Limb (tissue), 2 donors: Measurements from ENCODE around the gene CTU2.

Experiments used
- DNase-seq, 2 donors: peaks; one replicate each; pipeline ENCODE4 v3.0.0-alpha.2; 2016; ENCODE audit errors: extremely low spot score in 2 of 2

The CTU2 gene

DNA sequence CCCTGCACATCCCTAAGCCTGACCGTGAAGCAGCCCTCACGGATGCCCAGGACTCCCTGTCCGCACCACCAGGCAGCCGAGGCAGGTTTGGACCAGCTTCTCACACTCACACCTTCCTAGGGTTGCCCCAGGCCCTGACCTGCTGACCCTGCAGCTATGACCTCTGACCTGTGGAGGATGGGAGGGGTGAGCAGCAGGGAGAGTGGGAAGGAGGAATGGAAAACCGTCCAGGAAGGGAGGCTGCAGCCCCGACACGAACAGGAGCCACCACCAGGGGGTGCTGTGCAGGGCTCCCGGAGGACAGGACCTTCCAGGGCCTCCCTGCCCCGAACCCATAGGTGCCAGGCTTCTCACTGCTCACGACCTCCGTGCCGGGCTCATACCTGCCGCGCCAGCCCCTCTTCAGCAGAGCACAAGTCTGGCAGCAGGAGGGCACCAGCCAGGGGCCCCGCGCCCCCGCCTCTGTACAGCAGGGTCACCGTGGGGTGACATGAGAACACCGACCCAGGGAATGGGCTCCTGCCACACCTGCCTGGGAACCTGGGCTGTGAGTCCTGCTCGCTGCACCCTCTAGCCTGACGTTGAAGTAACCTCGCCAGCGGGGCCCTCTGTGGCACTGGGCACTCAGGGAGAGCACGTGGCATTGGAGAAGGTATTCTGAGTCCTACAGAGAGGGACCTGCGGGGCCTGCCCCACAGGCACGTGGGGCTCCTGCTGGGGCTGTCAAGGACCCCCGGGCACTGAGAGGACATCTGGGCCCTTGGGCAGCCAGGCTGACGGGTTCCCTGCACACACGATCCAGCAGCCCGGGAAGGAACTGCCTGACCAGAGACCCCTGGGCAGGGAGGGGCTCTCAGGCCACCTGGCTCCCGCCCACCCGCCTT, 37.6 kb downstream of the CTU2 start:
- DNase-seq = peak; percentile 16 to 79

DNA sequence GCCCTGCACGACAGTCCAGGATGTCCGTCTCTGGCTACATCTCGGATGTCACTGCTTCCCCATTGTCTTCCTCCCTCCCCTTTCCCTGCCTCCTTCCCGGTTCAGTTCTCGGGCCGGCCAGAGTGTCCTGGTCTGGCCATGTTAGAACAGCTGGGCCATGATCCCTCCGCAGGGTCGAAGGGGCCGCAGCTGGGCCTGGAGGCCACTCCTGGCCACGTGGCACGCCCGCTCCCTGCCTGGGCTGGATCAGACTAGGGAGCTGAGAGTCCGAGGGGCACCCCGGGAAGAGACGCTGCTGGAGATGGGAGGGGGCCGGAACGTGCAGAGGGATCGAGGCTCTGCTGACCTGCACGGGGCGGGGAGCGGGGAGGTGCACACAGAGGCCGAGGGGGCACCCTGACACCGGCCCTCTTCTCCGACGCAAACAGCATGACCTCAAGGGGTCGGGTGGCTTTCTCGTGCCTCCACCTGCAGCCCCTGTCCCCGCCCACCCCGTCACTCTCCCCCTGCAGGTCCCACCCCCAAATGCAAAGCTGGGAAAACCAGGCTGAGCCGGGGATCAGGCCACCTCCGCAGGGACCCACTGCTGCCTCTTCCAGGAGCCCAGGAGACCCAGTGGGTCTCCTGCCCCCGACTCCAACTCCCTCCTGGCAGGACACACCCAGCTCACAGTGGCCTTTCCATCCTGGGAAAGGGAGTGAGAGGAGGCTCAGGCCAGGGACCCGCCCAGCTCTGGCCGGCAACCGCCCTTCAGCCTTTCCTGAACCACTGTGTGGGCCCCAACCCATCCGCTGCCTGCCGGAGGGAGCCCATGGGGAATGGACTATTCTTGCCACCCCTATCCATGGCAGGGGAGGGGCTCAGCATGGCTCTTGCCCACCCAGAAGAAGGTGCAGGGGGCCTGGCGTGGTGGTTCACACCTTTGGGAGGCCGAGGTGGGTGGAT, 38.5 kb downstream of the CTU2 start:
- DNase-seq = no peak

DNA sequence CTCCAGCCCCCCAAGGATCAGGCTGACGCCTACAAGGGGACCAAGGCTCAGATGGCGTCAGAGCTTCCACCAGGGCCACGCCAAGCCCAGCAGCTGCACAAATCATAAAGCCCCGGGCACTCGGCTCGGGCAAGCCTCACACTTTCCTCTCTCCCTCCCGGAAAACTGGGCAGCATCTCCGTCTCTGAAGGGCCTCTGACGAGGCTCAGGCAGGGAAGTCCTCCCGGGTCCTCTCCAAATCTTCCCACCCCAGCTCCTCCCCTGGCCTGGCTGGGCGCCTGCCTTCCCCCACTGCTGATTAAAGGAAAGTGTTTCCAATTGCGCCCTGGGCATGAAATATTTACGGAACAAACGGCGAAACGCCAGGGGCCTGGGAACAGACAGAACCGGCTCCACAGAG, 40.2 kb downstream of the CTU2 start:
- peak in 1 of 2 donors; percentile 37 for DNase-seq

DNA sequence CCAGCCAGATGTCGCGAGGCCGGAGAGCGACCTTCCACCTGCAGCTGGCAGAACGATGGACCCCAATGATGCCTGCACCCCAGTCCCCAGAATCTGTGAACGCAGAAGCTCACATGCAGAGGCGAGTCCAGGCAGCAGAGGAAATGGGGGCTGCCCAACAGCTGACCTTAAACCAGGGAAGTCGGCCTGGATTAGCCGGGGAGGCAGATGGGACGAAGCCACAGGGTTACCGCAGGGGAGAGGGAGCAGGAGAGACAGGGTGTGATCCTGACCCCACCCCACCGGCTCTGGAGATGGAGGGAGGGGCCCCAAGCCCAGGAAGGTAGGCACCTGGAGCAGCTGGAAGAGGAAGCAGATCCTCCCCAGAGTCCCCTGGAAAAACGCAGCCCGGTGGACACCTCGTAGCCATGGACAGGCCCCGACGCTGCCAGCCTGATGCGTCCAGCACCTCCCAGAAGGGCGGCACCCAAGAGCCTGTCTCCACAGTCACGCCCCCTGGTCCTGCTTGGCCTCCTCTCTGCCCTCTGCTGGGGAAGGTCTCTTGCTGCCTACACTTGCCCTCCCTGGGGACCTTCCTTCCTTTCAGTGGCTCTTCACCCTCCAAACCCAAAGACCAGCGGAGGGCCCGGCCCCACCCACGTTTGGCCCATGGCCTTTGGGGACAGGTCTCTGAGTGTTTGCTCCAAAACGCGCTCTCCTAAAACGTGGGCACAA, 41.4 kb downstream of the CTU2 start:
- no peak for DNase-seq

DNA sequence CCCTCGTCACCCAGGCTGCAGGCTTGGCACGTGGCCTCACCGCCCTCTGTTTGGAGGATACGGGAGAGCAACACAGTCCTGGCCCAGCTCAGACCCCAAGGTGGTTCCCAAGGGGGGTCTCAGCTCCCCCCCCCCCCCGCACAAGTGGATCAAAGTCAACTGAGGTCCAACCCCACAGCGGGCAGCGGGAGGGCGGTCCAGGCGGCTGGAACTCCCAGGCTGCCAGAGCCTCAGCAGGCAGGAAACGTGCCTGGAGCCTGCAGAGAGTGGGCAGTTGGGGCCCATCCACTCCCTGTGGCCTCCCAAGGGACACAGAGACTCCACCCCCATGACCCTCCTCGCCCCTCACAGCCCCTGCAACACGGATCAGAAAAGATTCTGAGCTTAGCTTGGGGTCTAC, 42.1 kb downstream of the CTU2 start:
- no peak for DNase-seq

DNA sequence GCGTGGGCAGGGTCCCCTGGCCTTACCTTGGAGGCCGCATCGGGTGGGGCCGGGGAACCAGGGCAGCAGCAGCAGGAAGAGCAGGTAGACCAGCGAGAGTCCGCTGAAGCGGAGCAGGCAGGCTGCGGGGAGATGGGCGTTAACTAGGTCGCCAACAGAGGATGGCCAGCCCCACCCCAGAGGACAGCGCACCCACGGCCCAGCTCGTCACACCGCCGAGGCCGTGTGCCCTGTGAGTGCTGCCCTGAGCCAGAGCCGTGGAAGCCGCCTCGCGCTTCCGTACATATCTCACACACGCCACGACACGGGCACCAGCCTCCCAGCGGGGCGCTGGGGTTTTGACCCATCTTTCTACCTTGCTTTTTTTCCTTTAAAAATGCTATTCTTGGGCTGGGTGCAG, 43.1 kb downstream of the CTU2 start:
- no peak for DNase-seq

DNA sequence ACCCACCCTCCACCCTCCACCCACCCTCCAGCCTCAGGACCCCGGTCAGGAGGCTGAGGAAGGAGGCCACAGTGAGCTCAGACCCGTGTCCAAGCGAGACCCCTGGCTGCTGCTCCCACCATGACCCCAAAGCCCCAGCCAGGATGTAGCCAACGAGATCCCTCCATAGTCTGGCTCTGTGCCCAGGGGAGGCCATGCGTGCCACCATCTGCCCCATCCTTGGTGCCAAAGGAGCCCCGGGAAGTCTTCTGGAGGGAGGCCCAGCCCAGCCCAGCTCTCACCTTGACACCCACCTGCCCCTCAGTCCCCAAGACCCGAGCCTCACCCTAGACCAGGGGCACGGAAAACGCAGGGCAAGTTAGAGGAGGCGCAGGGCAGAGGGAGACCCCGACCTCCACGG, 44.6 kb downstream of the CTU2 start:
- DNase-seq = no peak

DNA sequence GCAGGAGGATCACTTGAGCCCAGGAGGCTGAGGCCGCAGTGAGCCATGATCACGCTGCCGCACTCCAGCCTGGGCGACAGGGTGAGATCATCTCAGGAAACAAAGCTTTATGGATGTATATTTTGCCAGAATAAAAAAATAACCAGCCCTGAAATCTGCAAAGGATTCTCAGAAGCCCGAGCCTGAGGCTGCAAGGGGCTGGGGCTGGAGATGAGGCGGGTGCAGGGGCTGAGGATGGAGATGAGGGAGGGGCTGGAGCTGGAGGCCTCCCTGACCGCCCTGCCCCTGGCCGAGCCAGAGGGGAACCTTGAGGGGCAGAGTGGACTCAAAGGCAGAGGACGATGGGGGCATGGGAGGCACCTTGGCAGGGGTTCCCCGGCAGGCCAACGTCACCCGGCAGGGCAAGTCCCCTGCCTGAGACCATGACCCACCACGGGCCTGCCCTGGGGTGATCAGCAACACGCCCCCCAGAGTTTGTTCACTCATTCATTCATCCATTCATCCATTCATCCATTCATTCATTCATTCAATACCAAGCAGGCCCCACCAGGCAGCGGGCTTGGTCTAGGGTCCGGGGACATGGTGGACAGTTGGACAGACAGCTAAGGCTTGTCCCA, 46.2 kb downstream of the CTU2 start:
- no peak for DNase-seq

DNA sequence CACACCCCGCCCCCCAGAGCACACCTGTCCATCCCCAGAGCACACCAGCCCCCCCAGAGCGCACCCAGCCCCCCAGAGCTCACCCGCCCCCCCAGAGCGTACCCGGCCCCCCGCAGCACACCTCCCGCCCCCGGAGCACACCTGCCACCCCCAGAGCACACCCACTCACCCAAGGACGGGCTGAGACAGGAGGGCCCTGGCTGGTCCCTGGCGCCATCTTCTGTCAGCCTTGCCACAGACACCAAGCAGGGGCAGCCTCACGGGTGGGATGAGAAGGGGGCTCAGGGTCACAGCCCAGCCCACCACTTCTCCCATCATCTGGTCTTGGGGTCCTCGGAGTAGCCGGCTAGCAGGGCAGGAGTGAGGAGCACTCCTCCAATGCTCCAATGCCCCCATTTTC, 46.9 kb downstream of the CTU2 start:
- no peak for DNase-seq

DNA sequence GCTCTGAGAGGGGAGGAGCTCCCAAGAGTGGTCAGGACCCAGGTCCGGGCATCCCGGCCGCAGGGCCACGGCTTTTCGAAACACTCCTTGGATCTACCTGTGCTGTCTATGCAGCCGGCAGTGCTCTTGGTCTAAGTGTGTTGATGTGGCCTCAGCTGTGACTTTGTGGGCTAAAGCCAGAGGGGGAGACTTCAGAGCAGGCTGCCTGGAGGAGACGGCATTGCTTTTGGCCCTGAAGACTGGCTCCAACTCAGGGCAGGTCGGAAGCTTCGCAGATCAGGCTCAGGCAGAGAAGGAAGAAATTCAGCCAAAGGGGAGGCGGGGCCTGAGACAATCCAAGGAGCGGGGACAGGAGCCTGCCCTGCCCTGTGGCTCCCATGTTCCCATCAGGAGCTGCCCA, 47.3 kb downstream of the CTU2 start:
- no peak for DNase-seq

DNA sequence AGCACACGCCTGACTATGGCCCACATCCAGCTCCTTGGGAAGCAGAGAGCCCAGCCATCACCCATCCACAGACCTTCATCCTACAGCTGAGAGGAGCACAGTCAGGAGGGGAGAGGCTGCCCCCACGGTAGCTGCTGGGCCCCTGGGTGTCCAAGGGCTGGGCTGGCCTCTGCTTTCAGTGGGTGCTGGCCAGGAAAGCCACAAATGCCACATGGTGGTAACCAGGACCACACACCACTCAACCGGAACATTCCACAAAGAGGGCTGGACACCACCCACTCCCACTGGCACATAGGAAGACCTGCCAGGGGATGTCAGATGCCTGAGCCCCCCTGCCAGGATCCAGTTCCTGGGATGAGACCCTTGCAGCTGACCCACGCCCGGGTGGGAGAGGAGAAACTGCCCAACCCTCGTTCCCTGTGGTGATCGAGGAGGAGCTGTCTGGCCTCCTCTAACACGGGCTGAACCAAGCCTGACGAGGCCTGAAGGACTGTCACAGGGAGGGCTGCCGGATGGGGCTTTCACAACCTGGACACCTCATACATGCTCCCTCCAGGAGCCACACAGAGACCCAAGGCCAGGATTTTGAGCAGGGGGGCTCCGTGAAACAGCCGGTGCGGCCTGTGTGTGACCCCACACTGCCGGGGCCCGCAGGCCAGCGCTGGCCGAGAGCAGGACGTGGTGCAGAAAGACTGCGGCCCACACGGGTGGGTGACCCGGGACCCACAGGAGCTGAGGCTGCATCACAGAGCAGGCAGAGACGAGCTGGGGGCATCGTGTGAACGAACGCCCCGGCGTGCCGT, 48.0 kb downstream of the CTU2 start:
- DNase-seq = no peak

DNA sequence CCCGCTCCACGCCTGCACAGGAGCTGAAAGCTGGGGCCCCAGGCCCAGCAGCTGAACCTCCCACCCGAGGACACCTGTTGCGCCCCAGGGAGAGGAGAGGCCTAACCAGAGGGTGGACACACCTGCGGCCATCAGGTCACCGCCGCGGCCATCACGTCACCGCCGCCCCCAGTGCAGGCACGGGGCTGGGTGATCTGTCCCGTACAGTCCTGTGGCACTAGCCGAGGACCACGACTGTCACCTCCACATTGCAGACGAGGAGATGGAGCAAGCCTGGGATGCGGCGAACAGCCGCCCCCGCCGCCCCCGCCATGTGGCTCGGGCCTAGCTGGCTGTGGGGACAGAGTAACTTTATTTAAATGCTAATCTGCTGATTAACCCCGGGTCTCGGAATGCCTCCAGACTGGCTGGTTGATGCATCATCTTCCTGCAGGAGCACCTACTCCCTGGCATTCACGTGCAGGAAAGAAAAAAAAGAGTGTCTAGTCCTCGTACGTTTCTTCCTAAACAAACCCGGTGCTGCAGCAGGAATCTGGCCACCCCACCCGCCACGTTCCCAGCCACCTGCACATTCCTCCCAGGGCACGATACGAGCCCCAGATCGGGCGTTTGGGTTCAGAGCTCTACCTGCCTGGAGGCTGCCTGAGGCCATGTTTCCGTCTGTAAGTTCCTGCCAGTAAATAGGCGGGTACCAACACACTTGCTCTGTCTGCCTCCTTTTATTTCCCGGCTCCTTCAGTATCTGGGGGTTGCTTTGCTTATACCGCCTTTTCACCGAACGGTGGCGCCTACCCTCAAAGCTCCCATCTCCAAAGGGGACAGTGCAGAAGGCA, 48.8 kb downstream of the CTU2 start:
- DNase-seq = no peak

DNA sequence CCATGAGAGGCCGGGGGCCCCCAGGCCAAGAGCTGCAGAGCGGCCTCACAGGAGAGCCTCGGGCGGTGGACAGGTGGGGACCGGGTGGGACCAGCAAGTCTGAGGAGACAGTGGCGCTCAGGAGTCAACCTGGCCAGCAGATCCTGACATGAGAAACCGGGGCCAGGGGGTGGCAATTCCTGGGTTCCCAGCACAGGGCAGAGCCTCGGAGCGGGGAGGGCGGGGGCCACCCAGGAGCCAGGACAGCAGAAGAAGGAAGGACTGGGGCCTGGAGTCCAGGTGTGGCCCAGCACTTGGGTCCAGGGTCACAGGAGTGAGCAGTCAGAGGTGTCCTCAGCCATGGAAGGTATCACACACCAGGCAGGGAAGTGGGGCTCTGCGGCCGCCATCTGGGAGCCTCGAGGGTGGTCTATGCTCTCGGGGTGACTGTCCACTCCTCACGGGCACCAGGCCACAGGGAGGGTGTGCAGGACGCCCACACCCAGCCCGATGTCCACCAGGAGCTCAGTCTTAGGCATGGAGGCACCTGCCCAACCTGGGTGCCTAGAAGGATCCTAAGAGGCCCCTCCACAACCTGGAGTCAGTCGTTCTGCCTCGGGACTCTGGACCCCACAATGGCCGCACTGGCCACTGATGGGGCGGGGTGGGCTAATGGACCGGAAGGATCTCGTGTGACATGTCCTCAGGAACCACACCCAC, 49.6 kb downstream of the CTU2 start:
- DNase-seq = no peak

DNA sequence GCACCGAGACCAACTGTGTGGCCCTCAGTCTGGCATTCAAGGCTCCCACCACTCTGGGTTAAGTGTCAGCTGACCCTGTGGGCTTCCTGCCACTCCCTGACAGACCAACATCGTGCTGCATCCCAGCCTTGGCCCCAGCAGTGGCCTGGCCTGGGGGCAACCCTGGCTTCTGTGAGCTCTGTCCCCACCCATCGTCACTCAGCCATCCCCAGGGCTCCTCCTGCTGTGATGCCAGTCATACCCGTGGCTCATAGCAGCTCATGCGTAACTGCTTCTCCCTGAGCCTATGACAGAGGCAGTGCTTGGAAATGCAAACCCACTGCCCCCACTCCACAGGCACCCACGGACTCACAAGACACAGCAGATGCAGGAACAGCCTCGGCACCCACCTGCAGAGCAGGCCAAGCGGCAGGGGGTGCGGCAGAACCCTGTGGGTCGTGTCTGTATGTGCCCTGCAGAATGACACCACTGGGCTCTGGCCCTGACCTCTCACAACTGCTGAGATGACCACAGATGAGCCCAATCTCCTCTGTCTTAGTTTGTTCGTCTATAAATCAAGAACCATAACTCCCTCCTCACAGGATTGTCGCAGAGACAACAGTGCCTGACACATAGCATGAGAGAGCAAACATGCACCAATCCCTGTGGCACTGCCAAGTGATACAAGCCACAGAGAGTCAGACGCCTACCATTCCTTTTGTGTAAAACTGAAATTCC, 52.1 kb downstream of the CTU2 start:
- DNase-seq = no peak

DNA sequence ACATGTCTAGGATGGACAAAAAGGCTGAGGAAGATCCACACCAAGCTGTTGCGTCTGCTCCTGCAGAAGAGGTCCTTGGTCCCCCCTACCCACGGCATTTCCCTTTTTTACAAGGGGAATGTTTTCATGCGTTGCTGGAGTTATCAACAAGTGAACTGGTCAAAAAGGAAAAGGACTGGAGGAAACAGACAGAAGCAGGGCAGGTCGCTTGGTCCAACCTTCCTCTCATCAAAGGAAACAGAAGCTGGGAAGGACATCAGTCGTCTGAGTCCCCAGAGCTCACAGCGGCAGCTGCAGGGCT, 52.6 kb downstream of the CTU2 start:
- DNase-seq = no peak

DNA sequence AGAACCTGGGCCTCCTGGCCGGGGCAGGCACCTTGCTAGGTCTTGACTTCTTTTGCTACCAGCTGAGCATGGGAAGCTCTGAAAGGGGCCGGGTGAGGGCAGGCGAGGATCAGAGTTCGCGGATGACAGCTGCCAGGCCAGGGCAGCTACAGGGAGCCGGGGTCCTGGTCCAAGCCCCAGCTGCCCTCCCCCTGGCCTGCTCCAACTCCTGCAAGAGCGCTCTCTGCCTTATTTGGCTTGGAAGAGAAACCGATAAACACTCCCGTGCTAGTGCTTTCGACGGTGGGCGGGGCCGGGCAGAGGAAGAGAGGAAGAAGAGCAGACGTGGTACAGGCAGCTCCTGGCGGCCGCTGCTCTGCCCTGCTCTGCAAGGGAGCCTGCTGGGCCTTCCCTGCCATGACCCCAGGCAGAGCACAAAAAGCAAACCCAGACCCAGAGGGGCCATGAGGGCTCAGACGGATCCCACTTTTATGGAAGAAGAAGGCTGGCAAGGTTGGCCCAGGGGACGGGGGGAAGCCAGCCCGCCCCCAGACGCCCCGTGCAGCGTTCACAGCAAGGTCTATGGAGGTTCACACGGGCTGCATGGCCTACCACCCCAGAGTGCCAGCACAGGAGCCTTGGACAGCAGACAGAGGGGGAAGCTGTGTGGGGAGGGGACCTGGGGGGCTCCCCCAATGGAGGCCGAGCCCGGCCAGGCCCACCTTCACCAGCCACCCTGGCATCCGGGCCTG, 53.1 kb downstream of the CTU2 start:
- DNase-seq = no peak

DNA sequence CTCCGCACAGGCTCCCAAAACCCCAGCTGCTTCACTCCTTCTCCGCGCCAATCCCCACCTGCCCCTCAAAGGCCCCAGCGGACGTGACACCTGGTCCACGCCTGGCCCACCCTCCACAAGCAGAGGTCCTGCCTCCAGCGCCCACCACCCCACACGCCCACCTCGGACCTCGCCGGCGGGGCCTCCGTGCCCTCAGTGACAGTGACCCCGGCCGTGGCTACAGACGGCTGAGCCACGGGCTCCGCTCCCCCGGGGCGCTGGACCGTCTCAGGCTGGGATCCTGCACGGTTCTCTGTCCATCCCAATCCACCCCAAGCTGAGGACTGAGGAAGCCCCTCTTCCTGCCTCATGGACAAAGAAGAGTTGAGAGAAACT, 53.7 kb downstream of the CTU2 start:
- DNase-seq = no peak
